Ishikawa (cell line): ENCODE results near the gene KCNA10.

Source experiments
- CEBPB ChIP-seq: IDR thresholded peaks from 2 replicates; pipeline ENCODE4 v1.6.1; 2012
- CREB1 ChIP-seq: IDR thresholded peaks from 2 replicates; pipeline ENCODE4 v1.6.1; 2012; ENCODE audit warnings: low read depth
- EGR1 ChIP-seq: IDR thresholded peaks from 2 replicates; pipeline ENCODE4 v1.6.1; 2012
- EP300 ChIP-seq: IDR thresholded peaks from 2 replicates; pipeline ENCODE4 v1.6.1; 2012; ENCODE audit warnings: borderline replicate concordance
- FOXM1 ChIP-seq: IDR thresholded peaks from 2 replicates; pipeline ENCODE4 v1.6.1; 2012; ENCODE audit warnings: low read depth, borderline replicate concordance
- MAX ChIP-seq: IDR thresholded peaks from 2 replicates; pipeline ENCODE4 v1.6.1; 2012
- NFIC ChIP-seq: IDR thresholded peaks from 2 replicates; pipeline ENCODE4 v1.6.1; 2012
- RAD21 ChIP-seq: IDR thresholded peaks from 2 replicates; pipeline ENCODE4 v1.6.1; 2012; ENCODE audit warnings: low read depth
- TAF1 ChIP-seq: IDR thresholded peaks from 2 replicates; pipeline ENCODE4 v1.6.1; 2012; ENCODE audit warnings: low read depth, mild to moderate bottlenecking
- TCF12 ChIP-seq: IDR thresholded peaks from 2 replicates; pipeline ENCODE4 v1.6.1; 2012; ENCODE audit warnings: low read depth
- TEAD4 ChIP-seq: IDR thresholded peaks from 2 replicates; pipeline ENCODE4 v1.6.1; 2012
- USF1 ChIP-seq: IDR thresholded peaks from 2 replicates; pipeline ENCODE4 v1.6.1; 2012
- YY1 ChIP-seq: IDR thresholded peaks from 2 replicates; pipeline ENCODE4 v1.6.1; 2012; ENCODE audit warnings: low read depth
- ZBTB7A ChIP-seq: IDR thresholded peaks from 2 replicates; pipeline ENCODE4 v1.6.1; 2012; ENCODE audit warnings: low read depth
- TF ChIP-seq, protein P1 (sequence below): IDR thresholded peaks from 2 replicates; pipeline ENCODE4 v1.6.1; 2012; ENCODE audit warnings: low read depth, mild to moderate bottlenecking

The KCNA10 gene

DNA sequence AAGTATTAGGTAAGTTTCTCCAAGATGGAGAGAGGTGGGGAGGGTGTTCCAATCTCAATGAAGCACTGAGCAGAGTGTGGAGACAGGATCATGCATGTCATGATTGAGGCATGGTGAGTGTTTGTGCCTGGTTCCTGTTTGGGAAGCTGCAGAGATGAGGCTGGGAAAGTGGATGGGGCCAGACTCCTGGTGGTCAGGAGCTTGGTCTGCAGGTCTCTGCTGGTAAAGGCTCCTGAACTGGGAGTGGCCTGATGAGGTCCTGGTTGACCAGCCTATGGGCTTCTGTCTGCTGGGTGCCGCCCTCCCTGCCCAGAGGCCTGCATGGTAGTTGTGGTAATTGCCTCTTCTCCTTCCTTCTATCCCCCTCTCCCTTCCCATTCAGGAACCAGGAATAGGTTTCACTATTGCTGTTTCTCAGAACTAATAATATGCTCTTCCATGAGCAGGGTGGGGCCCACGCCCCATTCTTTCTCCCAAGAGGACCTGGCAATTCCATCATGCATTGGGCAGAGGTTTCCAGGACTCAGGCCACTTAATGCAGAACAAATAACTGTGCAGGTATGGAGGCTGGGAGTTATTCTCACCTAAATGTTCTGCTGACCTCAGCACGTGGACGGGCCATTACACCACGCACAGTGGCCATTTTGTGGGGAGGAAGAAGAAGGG is 43.5 kb downstream of the KCNA10 start:
- TF ChIP-seq EP300 = no peak
- TF ChIP-seq NFIC = no peak
- TF ChIP-seq RAD21 = no peak
- TF ChIP-seq TEAD4 = no peak
- TF ChIP-seq TCF12 = no peak
- TF ChIP-seq, protein P1, sequence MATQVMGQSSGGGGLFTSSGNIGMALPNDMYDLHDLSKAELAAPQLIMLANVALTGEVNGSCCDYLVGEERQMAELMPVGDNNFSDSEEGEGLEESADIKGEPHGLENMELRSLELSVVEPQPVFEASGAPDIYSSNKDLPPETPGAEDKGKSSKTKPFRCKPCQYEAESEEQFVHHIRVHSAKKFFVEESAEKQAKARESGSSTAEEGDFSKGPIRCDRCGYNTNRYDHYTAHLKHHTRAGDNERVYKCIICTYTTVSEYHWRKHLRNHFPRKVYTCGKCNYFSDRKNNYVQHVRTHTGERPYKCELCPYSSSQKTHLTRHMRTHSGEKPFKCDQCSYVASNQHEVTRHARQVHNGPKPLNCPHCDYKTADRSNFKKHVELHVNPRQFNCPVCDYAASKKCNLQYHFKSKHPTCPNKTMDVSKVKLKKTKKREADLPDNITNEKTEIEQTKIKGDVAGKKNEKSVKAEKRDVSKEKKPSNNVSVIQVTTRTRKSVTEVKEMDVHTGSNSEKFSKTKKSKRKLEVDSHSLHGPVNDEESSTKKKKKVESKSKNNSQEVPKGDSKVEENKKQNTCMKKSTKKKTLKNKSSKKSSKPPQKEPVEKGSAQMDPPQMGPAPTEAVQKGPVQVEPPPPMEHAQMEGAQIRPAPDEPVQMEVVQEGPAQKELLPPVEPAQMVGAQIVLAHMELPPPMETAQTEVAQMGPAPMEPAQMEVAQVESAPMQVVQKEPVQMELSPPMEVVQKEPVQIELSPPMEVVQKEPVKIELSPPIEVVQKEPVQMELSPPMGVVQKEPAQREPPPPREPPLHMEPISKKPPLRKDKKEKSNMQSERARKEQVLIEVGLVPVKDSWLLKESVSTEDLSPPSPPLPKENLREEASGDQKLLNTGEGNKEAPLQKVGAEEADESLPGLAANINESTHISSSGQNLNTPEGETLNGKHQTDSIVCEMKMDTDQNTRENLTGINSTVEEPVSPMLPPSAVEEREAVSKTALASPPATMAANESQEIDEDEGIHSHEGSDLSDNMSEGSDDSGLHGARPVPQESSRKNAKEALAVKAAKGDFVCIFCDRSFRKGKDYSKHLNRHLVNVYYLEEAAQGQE = no peak
- no peak for TF ChIP-seq EGR1
- no peak for TF ChIP-seq FOXM1
- TF ChIP-seq USF1 = no peak
- TF ChIP-seq ZBTB7A = no peak
- no peak for TF ChIP-seq CEBPB
- TF ChIP-seq YY1 = no peak
- TF ChIP-seq TAF1 = no peak
- no peak for TF ChIP-seq MAX
- no peak for TF ChIP-seq CREB1

- TF ChIP-seq USF1 = no peak
- no peak for TF ChIP-seq CREB1
- TF ChIP-seq RAD21 = no peak
- TF ChIP-seq TAF1 = no peak
- TF ChIP-seq, protein P1 = no peak
- no peak for TF ChIP-seq TCF12
- TF ChIP-seq MAX = no peak
- no peak for TF ChIP-seq TEAD4
- TF ChIP-seq EGR1 = no peak
- TF ChIP-seq NFIC = no peak
- no peak for TF ChIP-seq ZBTB7A
- TF ChIP-seq EP300 = no peak
- TF ChIP-seq YY1 = no peak
- TF ChIP-seq FOXM1 = no peak
- TF ChIP-seq CEBPB = no peak
Measured at GRCh38 chr1:110474444-110474843, 44.5 kb downstream of the KCNA10 start.

- TF ChIP-seq CEBPB (no peak), TAF1 (no peak), YY1 (no peak), NFIC (no peak), ZBTB7A (no peak), EGR1 (no peak), TEAD4 (no peak), FOXM1 (no peak)
- TF ChIP-seq, protein P1 = no peak
Measured at GRCh38 chr1:110472546-110472945, 46.4 kb downstream of the KCNA10 start.

- no peak for TF ChIP-seq EP300
- TF ChIP-seq TCF12 = no peak
- no peak for TF ChIP-seq MAX
- no peak for TF ChIP-seq CEBPB
- TF ChIP-seq TAF1 = no peak
- TF ChIP-seq, protein P1 = no peak
- TF ChIP-seq CREB1 = no peak
- no peak for TF ChIP-seq ZBTB7A
- TF ChIP-seq RAD21 = no peak
- TF ChIP-seq FOXM1 = no peak
- no peak for TF ChIP-seq TEAD4
- TF ChIP-seq YY1 = no peak
- no peak for TF ChIP-seq EGR1
- no peak for TF ChIP-seq USF1
- no peak for TF ChIP-seq NFIC
Measured at GRCh38 chr1:110471131-110471530, 47.8 kb downstream of the KCNA10 start.
